Sigmoid colon (tissue), 7 donors: ENCODE results near the gene XDH. TPM values are rescaled to one million over a fixed set of nuclear protein-coding genes. Genes with fewer than 3 reads are reported as not detected.

Source experiments
- DNase-seq: peaks from one replicate; pipeline ENCODE4 v3.0.0-alpha.2; 2019
- H3K27ac ChIP-seq, 4 donors: fragments of 200-600 bp; sonication (generic); one replicate each; pipeline ENCODE4 v1.5.1; 2016 to 2019; ENCODE audit warnings: mild to moderate bottlenecking in 1 of 4
- H3K27me3 ChIP-seq, 3 donors: fragments of 200-600 bp; sonication (generic); one replicate each; pipeline ENCODE4 v1.5.1; 2019; ENCODE audit warnings: mild to moderate bottlenecking in 1 of 3
- H3K36me3 ChIP-seq, 4 donors: fragments of 200-600 bp; sonication (generic); one replicate each; pipeline ENCODE4 v1.5.1; 2016 to 2019
- H3K4me1 ChIP-seq, 4 donors: fragments of 200-600 bp; sonication (generic); one replicate each; pipeline ENCODE4 v1.5.1; 2017 to 2019
- H3K4me3 ChIP-seq, 4 donors: fragments of 200-600 bp; sonication (generic); one replicate each; pipeline ENCODE4 v1.5.1; 2017 to 2019; ENCODE audit warnings: mild to moderate bottlenecking in 2 of 4, moderate library complexity in 1 of 4
- H3K9me3 ChIP-seq, 4 donors: fragments of 200-600 bp in 3 of 4; sonication (generic) in 3 of 4; one replicate each; pipeline versions ENCODE4 v1.5.1 to v1.6.1; 2013 to 2019
- CTCF ChIP-seq, 4 experiments: fragments of 450-650 bp in 3 of 4; fragments of 200-600 bp in 1 of 4; IDR thresholded peaks; one replicate each; pipeline ENCODE4 v1.5.1; 2016 to 2019; ENCODE audit warnings: antibody characterized with exemption in 4 of 4, mild to moderate bottlenecking in 3 of 4, moderate library complexity in 2 of 4
- EP300 ChIP-seq, 4 donors: sonication (generic); formaldehyde crosslinking; IDR thresholded peaks; one replicate each; pipeline ENCODE4 v1.6.1; 2017; ENCODE audit warnings: antibody characterized with exemption in 4 of 4
- POLR2A ChIP-seq, 2 donors: fragments of 450-650 bp; IDR thresholded peaks; one replicate each; pipeline ENCODE4 v1.6.1; 2016; ENCODE audit warnings: antibody characterized with exemption in 2 of 2, mild to moderate bottlenecking in 2 of 2, moderate library complexity in 2 of 2
- POLR2AphosphoS5 ChIP-seq, 4 donors: sonication (generic); formaldehyde crosslinking; IDR thresholded peaks; one replicate each; pipeline ENCODE4 v1.6.1; 2017; ENCODE audit warnings: antibody characterized with exemption in 4 of 4
- WGBS, 2 donors: extraction: QIAGEN DNeasy Blood & Tissue Kit; methylation state at CpG; one replicate each; pipeline ENCODE4 v1.1.7; 2013; 5-methylcytosine and 5-hydroxymethylcytosine counted together
- intact Hi-C: fragments of 100-400 bp; cut with DNase I; formaldehyde crosslinking; loops from one replicate; pipeline ENCODE4 v1.15.1; 2023
- polyA plus RNA-seq, 3 donors: library from polyadenylated mRNA; stranded (reverse); fragments of 200-250 nt; gene quantifications; one replicate each; pipeline ENCODE4 v1.2.3, GENCODE V29; 2013
- total RNA-seq, 4 donors: library from RNA; depleted of rRNA; stranded (reverse); fragments of >200 nt; gene quantifications; one replicate each; pipeline ENCODE4 v1.1.0, GENCODE V29; 2016
- donor health status: healthy with polysubstance abuse.
- donor health status: Bipolar disorder and iron deficiency.
- donor health status: healthy.

Gene XDH
- total and polyA plus RNA-seq, 7 donors = 0.71 to 30.1 (median 10.7) TPM; not detected in 3

GRCh38 chr2:31339696-31340095 lies 74.8 kb downstream of the XDH start:
- TF ChIP-seq POLR2AphosphoS5 (IDR thresholded peaks at IDR 0.05) (no peak), CTCF (IDR thresholded peaks at IDR 0.05) (no peak), POLR2A (IDR thresholded peaks at IDR 0.05) (no peak), EP300 (IDR thresholded peaks at IDR 0.05) (no peak)
- no peaks in the 10 kb centered on the region for H3K27me3 ChIP-seq
- intact Hi-C loops = no loop called here
- H3K4me3 ChIP-seq = no peak overlapping the region
- 93 to 97% methylated on average over 9 of the region's 9 CpGs for WGBS, 2 donors
- peaks cover 0 to 8% (median 0%) of the 10 kb centered on the region in 4 donors for H3K4me1 ChIP-seq
- H3K27ac ChIP-seq = no peak overlapping the region
- no peaks in the 10 kb centered on the region for H3K9me3 ChIP-seq
- H3K36me3 ChIP-seq = no peaks in the 10 kb centered on the region
- no peak for DNase-seq

GRCh38 chr2:31337860-31338259 lies 76.7 kb downstream of the XDH start:
- H3K9me3 ChIP-seq = no peaks in the 10 kb centered on the region
- no peak for TF ChIP-seq EP300 (IDR thresholded peaks at IDR 0.05)
- no peak for TF ChIP-seq POLR2A (IDR thresholded peaks at IDR 0.05)
- TF ChIP-seq CTCF (IDR thresholded peaks at IDR 0.05) = no peak
- no peak for TF ChIP-seq POLR2AphosphoS5 (IDR thresholded peaks at IDR 0.05)
- DNase-seq = no peak
- H3K4me3 ChIP-seq = no peak overlapping the region
- intact Hi-C loops = no loop called here
- peaks cover 0 to 8% (median 0%) of the 10 kb centered on the region in 4 donors for H3K4me1 ChIP-seq
- no peak overlapping the region for H3K27ac ChIP-seq
- no peaks in the 10 kb centered on the region for H3K36me3 ChIP-seq
- WGBS, 2 donors = 85 to 90% methylated on average over 6 of the region's 6 CpGs
- H3K27me3 ChIP-seq = peaks cover 0 to 5% (median 0%) of the 10 kb centered on the region in 3 donors

GRCh38 chr2:31337197-31337596 lies 77.3 kb downstream of the XDH start:
- Histone ChIP-seq H3K4me1 (peaks cover 0 to 8% (median 0%) of the 10 kb centered on the region in 4 donors), H3K27me3 (peaks cover 0 to 5% (median 0%) of the 10 kb centered on the region in 3 donors), H3K36me3 (no peaks in the 10 kb centered on the region), H3K4me3 (no peak overlapping the region), H3K9me3 (no peaks in the 10 kb centered on the region), H3K27ac (no peak overlapping the region)
- no peak for DNase-seq
- WGBS, 2 donors = 80 to 91% methylated on average over 3 of the region's 3 CpGs
- no peak for TF ChIP-seq POLR2A (IDR thresholded peaks at IDR 0.05)
- no peak for TF ChIP-seq POLR2AphosphoS5 (IDR thresholded peaks at IDR 0.05)
- TF ChIP-seq EP300 (IDR thresholded peaks at IDR 0.05) = no peak
- TF ChIP-seq CTCF (IDR thresholded peaks at IDR 0.05) = no peak
- intact Hi-C loops = no loop called here

GRCh38 chr2:31335921-31336585 lies 78.5 kb downstream of the XDH start:
- Histone ChIP-seq H3K36me3 (no peaks in the 10 kb centered on the region), H3K27me3 (peaks cover 0 to 5% (median 0%) of the 10 kb centered on the region in 3 donors), H3K27ac (no peak overlapping the region), H3K9me3 (no peaks in the 10 kb centered on the region), H3K4me1 (peaks cover 0 to 8% (median 0%) of the 10 kb centered on the region in 4 donors), H3K4me3 (no peak overlapping the region)
- intact Hi-C loops = no loop called here
- WGBS, 2 donors = 89 to 91% methylated on average over 5 of the region's 5 CpGs
- DNase-seq = no peak
- TF ChIP-seq POLR2AphosphoS5 (IDR thresholded peaks at IDR 0.05) (no peak), CTCF (IDR thresholded peaks at IDR 0.05) (no peak), EP300 (IDR thresholded peaks at IDR 0.05) (no peak), POLR2A (IDR thresholded peaks at IDR 0.05) (no peak)
